ENCODE measurements around the gene CLRN2.
"Not testable (repeated sequence)": the region's sequence is repeated elsewhere in the genome, so short reads cannot be mapped to it uniquely, and the experiment has no call there.

The CLRN2 gene

DNA sequence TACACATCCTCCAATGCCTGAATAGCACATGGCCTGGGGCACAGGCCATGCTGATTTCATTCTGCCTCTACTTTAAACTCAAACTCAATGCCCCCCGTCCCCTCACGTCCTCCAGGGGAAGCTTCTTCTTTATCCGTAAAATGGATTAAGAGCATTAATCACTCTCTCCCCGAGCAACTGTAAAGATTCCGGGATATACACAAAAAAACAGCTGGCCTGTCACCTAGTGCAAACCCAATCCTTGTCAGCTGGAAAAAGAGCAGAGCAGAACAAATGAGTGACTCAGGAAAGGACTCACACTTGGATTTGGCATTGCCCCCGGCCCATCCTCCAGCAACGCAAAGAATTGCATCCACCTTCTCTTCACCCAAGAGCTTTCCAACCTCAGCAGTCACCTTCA is 10.9 kb upstream of the CLRN2 start:
- DNase-seq (ENCODE audit: low read depth) = no peak

GRCh38 chr4:17510582-17510981 is 4.4 kb upstream of the CLRN2 start:
- no peak for DNase-seq (ENCODE audit: low read depth)

DNA sequence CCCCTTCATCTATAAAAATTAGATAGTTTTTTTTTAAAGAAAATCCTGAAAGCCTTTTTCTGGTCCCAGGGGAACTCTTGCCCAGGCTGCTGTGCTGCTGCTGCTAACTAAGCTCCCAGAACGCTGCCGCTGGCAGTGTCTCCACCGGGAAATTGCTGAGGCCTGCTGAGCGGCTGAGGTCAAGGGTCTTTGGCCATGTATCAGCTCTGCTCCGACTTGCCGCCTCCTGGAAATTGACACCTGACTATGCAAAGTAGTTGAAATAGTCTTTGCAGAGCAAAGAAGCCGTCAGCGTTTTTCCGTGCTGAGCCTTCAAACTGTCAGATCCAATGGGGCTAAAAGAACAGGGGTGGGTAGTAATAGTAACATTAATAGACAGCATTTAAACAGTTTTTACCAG is 3.9 kb upstream of the CLRN2 start:
- no peak for DNase-seq (ENCODE audit: low read depth)

DNA sequence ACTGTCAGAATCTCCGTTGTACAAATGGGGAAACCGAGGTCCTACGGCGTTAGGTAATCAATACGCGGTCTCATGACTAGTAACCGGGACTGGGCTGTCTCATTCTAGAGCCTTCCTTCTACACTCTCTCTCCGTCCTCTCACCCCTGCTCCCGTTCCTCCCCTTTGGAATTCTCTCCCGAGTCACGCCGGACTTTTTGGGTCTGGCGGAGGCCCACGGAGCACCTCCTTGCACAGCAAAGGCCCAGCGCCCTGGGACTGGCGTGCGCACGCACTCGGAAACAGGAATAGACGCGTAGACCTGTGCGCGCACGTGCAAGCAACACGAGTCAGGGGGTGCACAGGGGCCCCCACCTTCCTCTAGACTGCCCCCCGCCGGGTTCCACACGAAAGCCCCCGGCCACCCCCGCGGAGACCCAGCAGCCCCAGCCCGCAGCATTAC is 3.4 kb upstream of the CLRN2 start:
- no peak for DNase-seq (ENCODE audit: low read depth)

GRCh38 chr4:17511950-17512795 is 2.8 kb upstream of the CLRN2 start, which contains the start of gene QDPR:
TSS of gene QDPR (minus strand) at chr4:17512090. CDS start at chr4:17512054, 36 bp downstream.
- peak; percentile 62 for DNase-seq (ENCODE audit: low read depth)

DNA sequence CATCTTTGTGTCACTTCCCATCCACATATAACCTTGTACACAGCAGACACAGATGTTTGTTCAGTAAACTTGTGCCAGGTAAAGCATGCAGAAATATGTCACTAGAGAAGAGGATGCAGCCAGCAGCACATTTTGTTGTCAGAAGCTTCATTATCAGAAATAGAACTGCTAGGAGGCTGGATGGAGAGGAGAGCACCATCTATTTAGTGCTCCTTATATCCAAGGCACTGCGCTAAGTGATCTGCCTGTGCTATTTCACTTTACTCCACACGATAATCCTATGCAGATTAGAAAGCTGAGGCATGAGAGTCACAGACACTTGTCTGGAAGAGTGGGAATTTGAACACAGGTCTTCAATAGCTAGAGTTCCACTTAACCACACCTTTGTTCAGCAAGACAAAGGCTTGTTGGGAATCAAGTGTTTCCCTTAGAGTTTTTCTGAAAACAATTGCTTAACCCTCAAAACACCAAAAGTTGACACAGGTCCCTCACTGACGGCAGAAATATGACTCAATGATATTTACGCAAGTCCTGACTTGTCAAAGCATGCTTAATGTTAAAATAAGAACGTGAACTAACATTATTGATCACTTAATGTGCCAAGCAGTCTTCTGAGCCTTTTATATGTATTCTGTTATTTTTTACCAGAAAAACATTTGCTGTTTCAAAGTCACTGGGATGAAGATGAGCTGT is 1.8 kb upstream of the CLRN2 start:
- no peak for DNase-seq (ENCODE audit: low read depth)

- no peak for DNase-seq (ENCODE audit: low read depth)
Measured at GRCh38 chr4:17515445-17516407, 761 bp downstream of the CLRN2 start.

DNA sequence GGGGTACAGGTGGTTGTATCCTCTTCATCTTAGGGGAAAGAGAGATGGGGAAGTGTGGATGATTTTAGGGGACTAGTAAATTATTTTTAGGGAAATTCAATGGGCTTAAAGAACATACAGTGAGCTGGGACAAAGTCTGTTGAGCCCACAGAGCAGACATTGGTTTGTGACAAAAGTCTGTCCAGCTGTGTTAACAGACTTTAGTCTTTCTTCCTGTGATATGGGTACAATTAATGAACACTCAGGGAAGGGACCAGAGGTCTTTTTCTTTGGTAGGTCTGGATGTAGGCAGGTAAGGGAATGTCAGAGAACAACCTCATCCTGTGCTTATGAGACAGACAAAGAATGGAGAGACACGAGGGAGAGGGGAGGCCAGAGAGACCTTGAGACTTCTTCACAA is 2.0 kb downstream of the CLRN2 start:
- DNase-seq (ENCODE audit: low read depth) = no peak

- no peak for DNase-seq (ENCODE audit: low read depth)
Measured at GRCh38 chr4:17517664-17518063, 2.7 kb downstream of the CLRN2 start.

GRCh38 chr4:17521595-17521994 is 6.6 kb downstream of the CLRN2 start:
- no peak for DNase-seq (ENCODE audit: low read depth)

DNA sequence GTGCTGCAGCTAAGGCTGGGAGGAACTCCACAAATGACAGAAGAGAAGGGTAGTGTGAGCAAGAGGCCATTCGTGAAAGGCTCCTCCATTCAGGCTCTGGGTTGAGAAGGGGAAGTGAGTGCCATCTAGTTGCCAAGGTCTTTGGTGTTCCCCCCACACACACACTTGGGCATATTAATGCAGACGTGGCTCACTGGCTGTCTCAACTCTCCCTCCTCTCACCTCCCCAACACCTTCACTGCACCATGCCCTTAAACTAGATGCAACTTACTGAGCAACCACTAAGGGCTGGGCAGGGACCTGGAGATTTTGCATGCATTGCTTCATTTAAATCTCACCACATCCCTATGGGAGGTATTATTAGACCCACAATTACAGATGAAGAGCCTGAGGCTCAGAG is 8.7 kb downstream of the CLRN2 start:
- DNase-seq (ENCODE audit: low read depth) = no peak

GRCh38 chr4:17526695-17527477 is 11.9 kb downstream of the CLRN2 start:
- DNase-seq (ENCODE audit: low read depth) = no peak

- DNase-seq (ENCODE audit: low read depth) = no peak
Measured at GRCh38 chr4:17528551-17529165, 13.7 kb downstream of the CLRN2 start.

DNA sequence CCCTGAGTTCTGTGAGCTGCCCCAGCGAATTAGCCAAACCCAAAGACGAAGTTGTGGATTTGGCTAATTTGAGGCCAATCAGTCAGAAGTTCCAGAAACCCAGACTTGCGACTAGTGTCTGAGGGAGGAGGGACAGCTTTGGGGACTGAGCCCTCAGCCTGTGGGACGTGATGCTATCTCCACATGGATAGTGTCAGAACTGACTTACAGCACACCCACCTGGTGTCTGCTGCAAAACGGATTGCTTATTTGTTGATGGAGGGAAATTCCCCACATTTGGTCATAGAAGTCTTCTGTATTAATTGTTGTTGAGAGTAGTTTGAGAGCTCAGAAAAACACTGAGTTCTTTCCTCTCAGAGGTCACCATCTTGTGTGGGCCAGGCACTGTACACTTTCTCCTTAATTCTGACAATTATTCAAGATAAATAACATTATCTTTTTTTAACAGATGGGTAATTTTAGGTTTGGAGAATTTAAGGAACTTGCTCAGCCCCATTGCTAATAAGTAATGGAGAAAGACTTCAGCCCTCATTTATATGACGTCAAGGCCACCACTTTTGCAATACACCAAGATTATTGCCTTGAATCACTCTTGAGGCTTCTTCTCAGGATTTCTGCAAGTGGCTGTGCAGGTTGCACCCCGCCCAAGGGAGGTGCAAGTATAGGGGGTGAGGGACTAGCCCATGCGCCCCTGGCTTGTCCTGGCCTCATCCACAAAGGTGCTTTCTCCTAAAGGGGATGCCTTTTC is 16.7 kb downstream of the CLRN2 start:
- DNase-seq (ENCODE audit: low read depth) = no peak

GRCh38 chr4:17534705-17535104 is 19.7 kb downstream of the CLRN2 start:
- DNase-seq (ENCODE audit: low read depth) = no peak

GRCh38 chr4:17535242-17535641 is 20.3 kb downstream of the CLRN2 start:
- no peak for DNase-seq (ENCODE audit: low read depth)

DNA sequence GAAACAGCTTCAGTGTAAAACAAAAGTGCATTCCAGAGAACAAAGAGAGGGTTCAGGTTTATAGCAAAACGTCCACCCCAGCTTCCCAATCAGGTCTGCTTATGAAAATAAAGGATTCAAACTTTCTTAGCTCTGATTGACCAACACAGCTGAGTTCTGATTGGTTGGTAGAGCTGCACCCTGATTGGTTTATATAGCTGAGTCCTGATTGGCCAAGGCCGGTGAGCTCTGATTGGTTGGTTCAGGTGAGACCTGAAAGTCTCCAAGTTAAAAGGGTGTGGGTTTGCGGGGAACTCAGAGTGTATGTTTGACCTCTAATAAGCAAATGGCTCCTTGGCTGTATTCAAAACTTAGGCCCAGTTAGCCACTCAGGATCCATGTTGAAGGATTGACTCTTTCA is 20.9 kb downstream of the CLRN2 start:
- no peak for DNase-seq (ENCODE audit: low read depth)

DNA sequence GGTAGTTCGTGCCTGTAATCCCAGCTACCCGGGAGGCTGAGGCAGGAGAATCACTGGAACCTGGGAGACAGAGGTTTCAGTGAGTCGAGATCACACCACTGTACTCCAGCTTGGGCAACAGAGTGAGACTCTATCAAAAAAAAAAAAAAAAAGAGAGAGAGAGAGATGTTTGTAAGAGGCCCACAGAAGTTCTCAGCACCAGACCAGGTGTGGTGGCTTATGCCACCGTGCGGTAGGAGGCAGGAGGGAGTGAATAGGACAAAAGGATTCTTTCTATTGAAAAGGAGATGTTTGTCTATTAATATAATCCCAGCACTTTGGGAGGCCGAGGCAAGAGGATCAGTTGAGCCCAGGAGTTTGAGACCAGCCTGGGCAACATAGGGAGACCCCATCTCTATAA is 22.1 kb downstream of the CLRN2 start:
- not testable (repeated sequence) for DNase-seq (ENCODE audit: low read depth)

DNA sequence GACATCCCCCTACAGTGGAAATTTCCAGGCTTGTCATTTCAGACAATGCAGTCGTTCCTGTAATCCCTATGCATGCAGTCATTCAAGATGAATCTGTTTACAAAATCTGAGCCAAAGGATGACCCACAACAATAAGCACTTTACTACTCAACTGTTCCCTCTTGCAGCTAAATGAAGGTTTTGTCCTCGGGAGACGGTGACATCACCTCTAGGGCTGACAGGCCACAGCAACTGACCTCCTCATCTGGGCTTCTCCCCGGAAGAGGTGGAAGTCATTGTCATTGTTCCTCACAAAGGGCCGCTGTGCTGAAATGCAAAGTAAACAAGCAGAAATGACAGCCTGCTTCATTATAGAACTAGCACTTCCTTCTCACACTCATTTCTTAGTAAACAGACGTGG is 29.2 kb downstream of the CLRN2 start:
- DNase-seq (ENCODE audit: low read depth) = no peak

DNA sequence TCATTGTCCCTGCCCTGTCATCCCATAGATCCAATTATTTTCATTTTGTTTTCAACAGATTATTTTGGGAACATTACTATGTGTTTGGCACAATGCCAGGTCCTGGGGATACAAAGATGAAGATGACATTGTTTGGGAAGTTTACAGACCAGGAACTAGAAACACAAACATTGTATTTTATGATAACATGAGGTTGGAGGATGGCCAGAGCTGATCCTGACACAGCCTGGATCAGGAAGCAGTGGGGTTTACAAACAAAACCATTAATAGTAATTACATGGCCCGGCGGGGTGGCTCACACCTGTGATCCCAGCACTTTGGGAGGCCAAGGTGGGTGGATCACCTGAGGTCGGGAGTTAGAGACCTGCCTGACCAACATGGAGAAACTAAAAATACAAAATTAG is 29.9 kb downstream of the CLRN2 start:
- DNase-seq (ENCODE audit: low read depth) = no peak
